Erythroblast (primary cell): ENCODE measurements around the gene MYOZ3.

Experiments used
- GATA1 ChIP-seq: IDR thresholded peaks from 2 replicates; pipeline ENCODE4 v1.6.1; 2011; ENCODE audit warnings: low read depth, mild to moderate bottlenecking, control low read depth, low read length, moderate library complexity
- POLR2A ChIP-seq: IDR thresholded peaks from 2 replicates; pipeline ENCODE4 v1.6.1; 2011; ENCODE audit warnings: mild to moderate bottlenecking, low read length

DNA sequence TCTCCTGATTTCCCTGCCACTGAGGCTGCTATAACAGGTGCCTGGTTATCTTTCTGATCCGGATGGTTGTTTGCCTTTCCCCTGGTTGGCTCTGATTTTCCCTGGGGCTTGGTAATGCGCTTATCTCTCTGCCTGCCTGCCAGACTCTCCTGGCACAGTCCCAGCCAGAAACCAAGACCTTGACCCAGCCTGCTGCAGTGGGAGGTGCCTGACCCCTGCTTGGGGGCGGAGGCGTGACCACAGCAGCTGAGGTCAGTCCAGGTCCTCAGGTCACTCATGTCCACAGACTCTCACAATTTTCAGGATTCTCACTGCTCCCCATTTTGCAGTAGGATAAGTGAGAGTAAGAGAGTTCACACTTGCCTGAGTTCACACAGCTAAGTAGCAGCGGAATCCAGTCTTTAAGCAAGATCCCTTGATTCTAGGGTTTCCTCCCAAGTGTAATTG lies 45.0 kb upstream of the MYOZ3 start:
- TF ChIP-seq POLR2A, result no peak
- TF ChIP-seq GATA1, result no peak
